Activated CD8-positive, alpha-beta T cell treated with anti-CD3 and anti-CD28 coated beads for 36 hours (primary cell): ENCODE data around the gene COL18A1. TPM values are rescaled to one million over a fixed set of nuclear protein-coding genes. Genes with fewer than 3 reads are reported as not detected.

Source experiments
- ATAC-seq: fragments of 200-7000 bp; cut with Tn5 transposase; one replicate; pipeline ENCODE4 v1.10.0; 2021; ENCODE audit warnings: mild to moderate bottlenecking, moderate library complexity
- CTCF ChIA-PET: fragments of 350-600 bp; sonication (Branson Sonifier 250); formaldehyde crosslinking; loops from one replicate; lab custom pipeline; 2021; ENCODE audit warnings: antibody characterized with exemption; lab: Charles Lee
- POLR2A ChIA-PET: fragments of 350-600 bp; sonication (Branson Sonifier 250); formaldehyde crosslinking; loops from one replicate; lab custom pipeline; 2021; ENCODE audit warnings: antibody characterized with exemption; lab: Charles Lee
- DNase-seq: peaks from one replicate; pipeline ENCODE4 v3.0.0-alpha.2; 2020
- H3K27ac Mint-ChIP-seq: one replicate; pipeline ENCODE4 v1.8.0; 2021; ENCODE audit warnings: mild to moderate bottlenecking, mixed read lengths
- H3K27me3 Mint-ChIP-seq: one replicate; pipeline ENCODE4 v1.8.0; 2021; ENCODE audit warnings: mixed read lengths
- H3K36me3 Mint-ChIP-seq: one replicate; pipeline ENCODE4 v1.8.0; 2021; ENCODE audit warnings: low read depth, mixed read lengths
- H3K4me1 Mint-ChIP-seq: one replicate; pipeline ENCODE4 v1.8.0; 2021; ENCODE audit warnings: low read depth, mixed read lengths
- H3K4me3 Mint-ChIP-seq: one replicate; pipeline ENCODE4 v1.8.0; 2021; ENCODE audit warnings: mild to moderate bottlenecking, moderate library complexity, mixed read lengths
- H3K9me3 Mint-ChIP-seq: one replicate; pipeline ENCODE4 v1.8.0; 2021; ENCODE audit warnings: mixed read lengths
- intact Hi-C: fragments of 100-400 bp; cut with micrococcal nuclease; formaldehyde crosslinking; loops from one replicate; pipeline ENCODE4 v1.10.0; 2022
- total RNA-seq, 2 experiments: library from RNA; stranded (reverse); gene quantifications; one replicate each; pipeline ENCODE4 v1.2.3, GENCODE V29; 2021
- TF ChIP-seq, protein P1 (sequence below): fragments of 200-600 bp; IDR thresholded peaks from one replicate; pipeline ENCODE4 v1.8.0; 2022; ENCODE audit warnings: antibody characterized with exemption, mild to moderate bottlenecking

COL18A1 gene
- total RNA-seq, 2 experiments from 2014 or later, result 9.4 to 9.7 TPM

DNA sequence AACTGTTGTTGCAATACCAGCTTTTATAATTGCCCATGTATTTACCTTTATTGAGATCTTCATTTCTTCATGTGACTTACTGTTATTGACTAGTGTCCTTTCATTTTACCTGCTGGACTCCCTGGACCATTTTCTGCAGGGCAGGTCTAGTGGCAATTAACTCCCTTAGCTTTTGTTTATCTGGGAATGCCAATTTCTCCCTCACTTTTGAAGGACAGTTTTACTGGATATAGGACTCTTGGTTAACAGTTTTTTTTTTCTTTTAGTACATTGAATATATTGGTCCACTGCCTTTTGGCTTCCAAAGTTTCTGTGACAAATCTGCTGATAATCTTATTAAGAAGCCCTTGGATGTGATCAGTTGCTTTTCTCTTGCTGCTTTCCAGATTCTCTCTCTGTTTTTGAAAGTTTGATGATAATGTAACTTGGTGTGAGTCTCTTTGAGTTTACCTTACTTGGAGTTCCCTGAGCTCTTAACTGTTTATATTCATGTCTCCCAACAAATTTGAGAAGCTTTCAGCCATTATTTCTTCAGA lies 56.9 kb downstream of the COL18A1 start:
- no peak overlapping the region for H3K4me3 Mint-ChIP-seq
- intact Hi-C loops, result no loop called here
- no peak for DNase-seq
- H3K27ac Mint-ChIP-seq, result no peak overlapping the region
- no peaks in the 10 kb centered on the region for H3K36me3 Mint-ChIP-seq
- TF ChIP-seq, protein P1, sequence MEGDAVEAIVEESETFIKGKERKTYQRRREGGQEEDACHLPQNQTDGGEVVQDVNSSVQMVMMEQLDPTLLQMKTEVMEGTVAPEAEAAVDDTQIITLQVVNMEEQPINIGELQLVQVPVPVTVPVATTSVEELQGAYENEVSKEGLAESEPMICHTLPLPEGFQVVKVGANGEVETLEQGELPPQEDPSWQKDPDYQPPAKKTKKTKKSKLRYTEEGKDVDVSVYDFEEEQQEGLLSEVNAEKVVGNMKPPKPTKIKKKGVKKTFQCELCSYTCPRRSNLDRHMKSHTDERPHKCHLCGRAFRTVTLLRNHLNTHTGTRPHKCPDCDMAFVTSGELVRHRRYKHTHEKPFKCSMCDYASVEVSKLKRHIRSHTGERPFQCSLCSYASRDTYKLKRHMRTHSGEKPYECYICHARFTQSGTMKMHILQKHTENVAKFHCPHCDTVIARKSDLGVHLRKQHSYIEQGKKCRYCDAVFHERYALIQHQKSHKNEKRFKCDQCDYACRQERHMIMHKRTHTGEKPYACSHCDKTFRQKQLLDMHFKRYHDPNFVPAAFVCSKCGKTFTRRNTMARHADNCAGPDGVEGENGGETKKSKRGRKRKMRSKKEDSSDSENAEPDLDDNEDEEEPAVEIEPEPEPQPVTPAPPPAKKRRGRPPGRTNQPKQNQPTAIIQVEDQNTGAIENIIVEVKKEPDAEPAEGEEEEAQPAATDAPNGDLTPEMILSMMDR, result no peak
- H3K4me1 Mint-ChIP-seq, result no peaks in the 10 kb centered on the region
- no peak for ATAC-seq
- H3K27me3 Mint-ChIP-seq, result no peaks in the 10 kb centered on the region
- peaks cover 5% of the 10 kb centered on the region for H3K9me3 Mint-ChIP-seq
- ChIA-PET CTCF (interaction anchor here (1.0 kb wide), 1 partner anchor 16 kb away, joined by 5 read pairs; no protein-coding TSS in a partner anchor), POLR2A (interaction anchor here (1.0 to 1.3 kb wide), 2 partner anchors 24 to 60 kb away, joined by 3 to 4 read pairs; no protein-coding TSS in a partner anchor)

DNA sequence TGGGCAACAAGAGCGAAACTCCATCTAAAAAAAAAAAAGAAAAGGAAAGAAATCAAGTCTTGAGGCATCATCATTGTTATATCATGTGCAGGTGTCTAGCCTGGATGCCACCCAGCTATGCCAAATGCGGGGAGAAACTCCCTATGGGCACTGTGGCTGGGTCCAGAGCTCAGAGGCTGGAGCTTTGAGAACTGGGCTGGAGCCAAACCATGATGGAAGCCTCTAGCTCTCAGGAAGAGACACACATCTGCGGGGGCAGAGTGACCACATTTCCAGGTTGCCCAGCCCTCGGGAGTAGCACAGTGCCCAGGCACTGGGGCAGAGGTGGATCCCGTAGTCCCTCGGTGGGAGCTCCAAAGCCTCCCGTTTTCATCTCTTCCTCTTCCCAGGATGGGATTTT lies 58.9 kb downstream of the COL18A1 start:
- TF ChIP-seq, protein P1, result no peak
- Mint-ChIP-seq H3K4me3 (no peak overlapping the region), H3K9me3 (peaks cover 5% of the 10 kb centered on the region), H3K27ac (no peak overlapping the region), H3K27me3 (no peaks in the 10 kb centered on the region), H3K4me1 (no peaks in the 10 kb centered on the region), H3K36me3 (no peaks in the 10 kb centered on the region)
- no peak for DNase-seq
- ATAC-seq, result no peak
- intact Hi-C loops, result no loop called here
- ChIA-PET CTCF (no interaction called here), POLR2A (no interaction called here)

DNA sequence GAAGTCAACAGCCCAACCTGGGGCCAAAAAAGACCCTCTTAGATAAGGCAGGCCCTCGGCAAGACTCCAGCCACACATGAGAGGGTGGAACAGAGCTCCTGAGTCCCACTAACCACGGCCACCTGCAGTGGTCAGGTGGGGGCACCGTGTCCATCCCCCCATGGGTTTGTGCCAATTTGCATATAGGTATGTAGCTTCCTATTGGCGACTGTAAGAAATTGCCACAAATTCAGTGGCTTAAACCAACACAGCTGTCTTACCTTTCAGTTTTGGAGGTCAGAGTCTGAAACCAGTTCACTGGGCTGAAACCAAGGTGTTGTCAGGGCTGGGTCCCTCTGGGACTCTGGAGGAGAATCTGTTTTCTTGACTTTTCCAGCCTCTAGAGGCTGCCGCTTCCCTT lies 59.3 kb downstream of the COL18A1 start:
- Mint-ChIP-seq H3K9me3 (peaks cover 5% of the 10 kb centered on the region), H3K27me3 (no peaks in the 10 kb centered on the region), H3K4me1 (no peaks in the 10 kb centered on the region), H3K36me3 (no peaks in the 10 kb centered on the region), H3K27ac (no peak overlapping the region), H3K4me3 (no peak overlapping the region)
- no peak for ATAC-seq
- ChIA-PET POLR2A (no interaction called here), CTCF (no interaction called here)
- intact Hi-C loops, result no loop called here
- TF ChIP-seq, protein P1, result no peak
- DNase-seq, result no peak

DNA sequence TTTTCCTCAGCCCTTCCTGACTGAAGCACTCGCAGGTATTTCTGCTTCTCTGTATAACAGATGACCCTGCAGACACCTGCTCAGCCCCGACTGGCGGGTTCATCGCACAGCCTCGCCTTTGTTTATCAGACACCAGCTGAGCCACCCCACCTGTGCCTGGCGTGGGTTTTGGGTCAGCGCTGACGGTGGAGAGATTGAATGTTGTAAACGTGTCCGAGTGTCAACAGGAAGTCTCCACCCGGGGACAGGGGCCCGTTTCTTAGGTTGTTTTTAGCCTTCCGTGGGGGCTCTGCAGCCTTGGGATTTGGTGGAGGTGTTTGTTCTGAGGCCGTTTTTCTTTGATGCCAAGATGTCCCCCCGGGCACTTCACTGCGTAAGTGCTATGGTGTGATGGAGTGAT lies 60.1 kb downstream of the COL18A1 start:
- Mint-ChIP-seq H3K9me3 (peaks cover 5% of the 10 kb centered on the region), H3K36me3 (no peaks in the 10 kb centered on the region), H3K27me3 (no peaks in the 10 kb centered on the region), H3K4me1 (peaks cover 1% of the 10 kb centered on the region), H3K27ac (no peak overlapping the region), H3K4me3 (no peak overlapping the region)
- ChIA-PET POLR2A (no interaction called here), CTCF (no interaction called here)
- TF ChIP-seq, protein P1, result no peak
- intact Hi-C loops, result no loop called here
- ATAC-seq (no peak), DNase-seq (no peak)

DNA sequence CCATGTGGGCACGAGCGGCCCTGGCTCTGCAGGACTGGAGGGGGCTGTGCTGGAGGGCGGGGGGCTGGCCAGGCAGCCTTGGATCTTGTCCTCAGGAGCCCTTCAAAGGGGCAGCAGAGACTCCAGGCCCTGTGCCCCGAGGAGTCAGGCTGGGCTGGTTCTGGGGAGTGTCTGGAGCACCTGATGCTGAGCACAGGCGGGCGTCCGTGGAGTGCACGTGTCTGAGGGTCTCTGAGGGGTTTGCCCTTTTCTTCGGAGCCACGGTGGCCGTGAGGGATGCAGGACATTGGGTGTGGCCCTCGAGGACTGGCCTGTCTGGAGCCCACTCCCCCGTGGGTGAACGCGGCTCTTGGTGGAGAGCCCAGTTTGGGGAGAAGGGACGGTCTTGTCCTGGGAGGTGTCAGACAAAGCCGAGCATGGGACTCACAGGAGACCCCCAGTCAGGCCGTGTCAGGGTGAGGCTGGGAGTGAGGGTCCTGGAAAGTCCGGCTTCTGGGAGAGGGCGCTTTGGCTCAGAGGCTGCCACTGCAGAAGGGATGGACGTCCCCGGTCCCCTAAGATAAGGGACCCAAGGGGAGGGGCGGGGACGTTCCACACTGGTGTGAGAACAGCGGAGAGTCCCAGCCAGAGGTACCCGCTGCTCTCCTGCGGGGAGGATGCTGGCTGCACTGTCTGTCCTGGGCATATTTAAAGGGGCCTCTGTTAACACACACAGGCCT lies 60.8 kb downstream of the COL18A1 start:
- ChIA-PET CTCF (no interaction called here), POLR2A (no interaction called here)
- intact Hi-C loops, result no loop called here
- ATAC-seq (no peak), DNase-seq (no peak)
- TF ChIP-seq, protein P1, result no peak
- no peaks in the 10 kb centered on the region for H3K36me3 Mint-ChIP-seq
- H3K9me3 Mint-ChIP-seq, result peaks cover 5% of the 10 kb centered on the region
- H3K27ac Mint-ChIP-seq, result no peak overlapping the region
- H3K4me1 Mint-ChIP-seq, result peaks cover 5% of the 10 kb centered on the region
- no peak overlapping the region for H3K4me3 Mint-ChIP-seq
- H3K27me3 Mint-ChIP-seq, result no peaks in the 10 kb centered on the region
